K562 (cell line): ENCODE data around the gene EIF1B. TPM values are rescaled to one million over a fixed set of nuclear protein-coding genes. Genes with fewer than 3 reads are reported as not detected.

Source experiments
- KLF16 ChIP-seq: IDR thresholded peaks from 2 replicates; pipeline ENCODE4 v1.6.1; 2016; ENCODE audit warnings: antibody characterized with exemption
- MBD2 ChIP-seq: sonication (generic); IDR thresholded peaks from 2 replicates; pipeline ENCODE4 v1.6.1; 2016; ENCODE audit warnings: low read depth, borderline replicate concordance
- MTA2 ChIP-seq: fragments of 450-650 bp; IDR thresholded peaks from 2 replicates; pipeline ENCODE4 v1.6.1; 2016; ENCODE audit warnings: low read depth
- MYNN ChIP-seq, 2 experiments: sonication (generic); formaldehyde crosslinking in 1 of 2; IDR thresholded peaks; 2 replicates each; pipeline versions ENCODE4 v1.5.0 to v1.6.1; 2016 to 2020; ENCODE audit warnings: antibody characterized with exemption in 1 of 2, missing genetic modification reagents in 1 of 2
- SMAD4 ChIP-seq: fragments of 250-450 bp; sonication (Bioruptor Pico); conservative IDR thresholded peaks from 2 replicates; pipeline ENCODE4 v1.8.0; 2021; ENCODE audit warnings: inconsistent platforms, mild to moderate bottlenecking, moderate library complexity
- SMARCA4 ChIP-seq: fragments of 450-650 bp; IDR thresholded peaks from 2 replicates; pipeline ENCODE4 v1.6.1; 2016
- STAT6 ChIP-seq: sonication (generic); formaldehyde crosslinking; IDR thresholded peaks from 2 replicates; pipeline ENCODE4 v1.8.1; 2023; ENCODE audit warnings: mild to moderate bottlenecking, missing genetic modification reagents
- TCF7L2 ChIP-seq: fragments of 150-350 bp; IDR thresholded peaks from 2 replicates; pipeline ENCODE4 v1.6.1; 2016; ENCODE audit warnings: low read depth, mild to moderate bottlenecking, low read length, moderate library complexity
- TEAD4 ChIP-seq, 2 experiments: sonication (generic) in 1 of 2; formaldehyde crosslinking in 1 of 2; IDR thresholded peaks; 2 replicates each; pipeline versions ENCODE4 v1.6.1 to v1.8.0; 2012 to 2022; ENCODE audit warnings: borderline replicate concordance in 1 of 2, inconsistent platforms in 1 of 2, low read length in 1 of 2, mild to moderate bottlenecking in 1 of 2, missing genetic modification reagents in 1 of 2
- ZFPM2 ChIP-seq: fragments of 250-450 bp; sonication (Bioruptor Pico); IDR thresholded peaks from 2 replicates; pipeline ENCODE4 v1.5.1; 2022; ENCODE audit warnings: mild to moderate bottlenecking
- ZNF253 ChIP-seq: fragments of 250-450 bp; sonication (Bioruptor Pico); conservative IDR thresholded peaks from 2 replicates; pipeline ENCODE4 v1.6.1; 2021; ENCODE audit warnings: mild to moderate bottlenecking
- ZNF311 ChIP-seq: fragments of 250-450 bp; sonication (Bioruptor Pico); IDR thresholded peaks from 2 replicates; pipeline ENCODE4 v1.4.0; 2020; ENCODE audit warnings: mild to moderate bottlenecking, moderate library complexity
- ZNF449 ChIP-seq: fragments of 250-450 bp; sonication (Bioruptor Pico); IDR thresholded peaks from 2 replicates; pipeline ENCODE4 v1.8.0; 2022; ENCODE audit warnings: moderate library complexity, mild to moderate bottlenecking, inconsistent platforms
- polyA plus RNA-seq, 8 experiments: library from polyadenylated mRNA; depleted of rRNA in 4 of 8; stranded (reverse) in 5 of 8; unstranded in 3 of 8; fragments of >200 nt; fragmentation: Nextera tagmentation in 2 of 8; fragmentation: Illumina TruSeq in 1 of 8; extraction: Ambion mirVana in 2 of 8; extraction: Trizol in 1 of 8; gene quantifications; 2 replicates each; pipeline versions ENCODE4 v1.2.1 to v1.2.3, GENCODE V29; 2011 to 2014; ENCODE audit warnings: inconsistent platforms in 1 of 8, missing spikeins in 1 of 8
- total RNA-seq, 7 experiments: library from RNA; depleted of rRNA in 6 of 7; stranded (reverse); fragments of >200 nt in 6 of 7; fragmentation: Illumina TruSeq in 2 of 7; extraction: Trizol in 2 of 7; gene quantifications; 2 replicates each; pipeline versions ENCODE4 v1.2.1 to v1.2.3, GENCODE V29; 2011 to 2021; ENCODE audit warnings: low replicate concordance in 1 of 7
- TF ChIP-seq, protein P1 (sequence below): fragments of 450-650 bp; formaldehyde crosslinking; IDR thresholded peaks from 2 replicates; pipeline ENCODE4 v1.4.0; 2022; ENCODE audit warnings: missing genetic modification characterization
- TF ChIP-seq, protein P2 (sequence below): fragments of 450-650 bp; formaldehyde crosslinking; IDR thresholded peaks from 2 replicates; pipeline ENCODE4 v1.4.0; 2020; ENCODE audit warnings: mild to moderate bottlenecking, moderate library complexity

The EIF1B gene
- total and polyA plus RNA-seq, 9 of the 15 experiments (the other 6 are each of a cell fraction or from before 2014, with no cell fraction given), result 18.1 to 184 (median 78.9) TPM

GRCh38 chr3:40313975-40314860 lies 4.7 kb downstream of the EIF1B start (continued):
- peak; percentile 67 for TF ChIP-seq TEAD4 (IDR thresholded peaks at IDR 0.05; ENCODE audit: low read length)
- no peak for TF ChIP-seq TEAD4 (CRISPR knock-in tag; IDR thresholded peaks at IDR 0.05; ENCODE audit: borderline replicate concordance)
- 0 out of 2 replicates have a peak, but pooled peaks have one; percentile 9 for TF ChIP-seq ZNF449 (CRISPR knock-in tag)
- TF ChIP-seq KLF16, result peak; percentile 35; the same call in 1 of the 2 replicates
- 0 out of 2 replicates have a peak, but pooled peaks have one; percentile 26 for TF ChIP-seq STAT6
- peak; percentile 45; the same call in 1 of the 2 replicates for TF ChIP-seq SMARCA4
- 0 out of 2 replicates have a peak, but pooled peaks have one; percentile 6 for TF ChIP-seq MTA2
- TF ChIP-seq, protein P1, sequence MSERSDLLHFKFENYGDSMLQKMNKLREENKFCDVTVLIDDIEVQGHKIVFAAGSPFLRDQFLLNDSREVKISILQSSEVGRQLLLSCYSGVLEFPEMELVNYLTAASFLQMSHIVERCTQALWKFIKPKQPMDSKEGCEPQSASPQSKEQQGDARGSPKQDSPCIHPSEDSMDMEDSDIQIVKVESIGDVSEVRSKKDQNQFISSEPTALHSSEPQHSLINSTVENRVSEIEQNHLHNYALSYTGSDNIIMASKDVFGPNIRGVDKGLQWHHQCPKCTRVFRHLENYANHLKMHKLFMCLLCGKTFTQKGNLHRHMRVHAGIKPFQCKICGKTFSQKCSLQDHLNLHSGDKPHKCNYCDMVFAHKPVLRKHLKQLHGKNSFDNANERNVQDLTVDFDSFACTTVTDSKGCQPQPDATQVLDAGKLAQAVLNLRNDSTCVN, result peak; percentile 55; the same call in 1 of the 2 replicates
- TF ChIP-seq ZFPM2 (CRISPR knock-in tag), result no peak
- no peak for TF ChIP-seq MYNN (IDR thresholded peaks at IDR 0.05)
- TF ChIP-seq MYNN (CRISPR knock-in tag; IDR thresholded peaks at IDR 0.05), result no peak
- no peak for TF ChIP-seq ZNF253
- TF ChIP-seq ZNF311 (CRISPR knock-in tag), result no peak
- TF ChIP-seq, protein P2, sequence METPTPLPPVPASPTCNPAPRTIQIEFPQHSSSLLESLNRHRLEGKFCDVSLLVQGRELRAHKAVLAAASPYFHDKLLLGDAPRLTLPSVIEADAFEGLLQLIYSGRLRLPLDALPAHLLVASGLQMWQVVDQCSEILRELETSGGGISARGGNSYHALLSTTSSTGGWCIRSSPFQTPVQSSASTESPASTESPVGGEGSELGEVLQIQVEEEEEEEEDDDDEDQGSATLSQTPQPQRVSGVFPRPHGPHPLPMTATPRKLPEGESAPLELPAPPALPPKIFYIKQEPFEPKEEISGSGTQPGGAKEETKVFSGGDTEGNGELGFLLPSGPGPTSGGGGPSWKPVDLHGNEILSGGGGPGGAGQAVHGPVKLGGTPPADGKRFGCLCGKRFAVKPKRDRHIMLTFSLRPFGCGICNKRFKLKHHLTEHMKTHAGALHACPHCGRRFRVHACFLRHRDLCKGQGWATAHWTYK (CRISPR knock-in tag), result peak; percentile 67; the same call in 1 of the 2 replicates
- no peak for TF ChIP-seq TCF7L2
- TF ChIP-seq MBD2, result peak; percentile 34; the same call in 1 of the 2 replicates
- 0 out of 2 replicates have a peak, but pooled peaks have one; percentile 9 for TF ChIP-seq SMAD4 (CRISPR knock-in tag)
